GM23248 (cell line): ENCODE results near the gene CYBRD1.

Experiments used
- EZH2 ChIP-seq: fragments of 200-600 bp; sonication (generic); IDR thresholded peaks from 2 replicates; pipeline ENCODE4 v1.6.1; 2018; ENCODE audit warnings: antibody characterized with exemption, mild to moderate bottlenecking; ENCODE audit not compliant: insufficient read depth, poor library complexity, severe bottlenecking
- EZH2phosphoT487 ChIP-seq: fragments of 200-600 bp; sonication (generic); IDR thresholded peaks from 2 replicates; pipeline ENCODE4 v1.6.1; 2018; ENCODE audit warnings: antibody characterized with exemption, moderate library complexity, mild to moderate bottlenecking, low read depth; ENCODE audit not compliant: insufficient read depth

DNA sequence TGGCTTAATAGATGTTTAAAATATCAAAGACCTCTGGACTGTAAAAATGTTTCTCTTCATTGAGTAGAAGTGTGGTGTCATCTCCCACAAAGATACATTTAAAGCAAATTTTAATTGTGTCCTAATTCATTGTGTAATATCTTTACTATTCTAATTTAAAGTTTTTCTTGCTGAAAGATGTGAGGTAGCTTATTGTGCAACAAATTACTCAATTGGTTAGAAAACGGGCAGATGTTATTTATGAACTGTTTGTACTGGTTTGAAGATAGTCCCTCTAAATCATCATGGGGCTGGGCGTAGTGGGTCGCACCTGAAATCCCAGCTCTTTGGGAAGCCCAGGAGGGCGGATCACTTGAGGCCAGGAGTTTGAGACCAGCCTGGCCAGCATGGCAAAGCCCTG, 65.3 kb downstream of the CYBRD1 start:
- no peak for TF ChIP-seq EZH2phosphoT487
- TF ChIP-seq EZH2: no peak
